Endothelial cell of umbilical vein (primary cell): ENCODE results near the gene FILIP1L. TPM values are rescaled to one million over a fixed set of nuclear protein-coding genes. Genes with fewer than 3 reads are reported as not detected.
A peak's percentile ranks its signal among the peaks of the same experiment; 100 is the strongest.

Source experiments
- BruUV-seq: library from RNA; stranded (reverse); fragments of 400-500 nt; replicated peaks from 2 replicates; lab custom pipeline; 2021; lab: Mats Ljungman, UMichigan
- CTCF ChIA-PET: fragments of 300-600, 350-600 bp; sonication (Branson Sonifier 250); formaldehyde crosslinking; loops from one replicate; lab custom pipeline; 2021; ENCODE audit warnings: antibody characterized with exemption, inconsistent platforms; lab: Charles Lee
- POLR2A ChIA-PET: fragments of 300-600, 350-600 bp; sonication (Branson Sonifier 250); formaldehyde crosslinking; loops from one replicate; lab custom pipeline; 2021; ENCODE audit warnings: antibody characterized with exemption, inconsistent platforms; lab: Charles Lee
- DNase-seq: peaks from one replicate; pipeline ENCODE4 v3.0.0-alpha.2; 2011; ENCODE audit warnings: low read depth, low spot score
- FAIRE-seq: peaks from 2 replicates; lab custom pipeline; 2011; peaks lifted over from hg19 to GRCh38; lab: Jason Lieb, UNC
- H2AFZ ChIP-seq: 2 replicates; pipeline ENCODE4 v1.6.0; 2012; ENCODE audit warnings: low read depth, low read length, control low read depth, inconsistent platforms
- H3K27ac ChIP-seq: 2 replicates; pipeline ENCODE4 v1.5.1; 2011; ENCODE audit warnings: low read depth, mild to moderate bottlenecking, control low read depth, low read length, moderate library complexity; ENCODE audit not compliant: insufficient read depth
- H3K27me3 ChIP-seq, 2 experiments: 2 replicates each; pipeline versions ENCODE4 v1.6.0 to v1.6.1; 2011; ENCODE audit warnings: low read length in 2 of 2, mixed read lengths in 1 of 2; ENCODE audit not compliant: control insufficient read depth in 2 of 2, insufficient read depth in 2 of 2
- H3K36me3 ChIP-seq, 2 experiments: 2 replicates in 1 of 2; 3 replicates in 1 of 2; pipeline ENCODE4 v1.5.1; 2011; ENCODE audit warnings: low read length in 2 of 2, mild to moderate bottlenecking in 1 of 2, moderate library complexity in 1 of 2; ENCODE audit not compliant: control insufficient read depth in 2 of 2, insufficient read depth in 2 of 2; ENCODE audit errors: extremely low read depth in 1 of 2
- H3K4me1 ChIP-seq: 3 replicates; pipeline ENCODE4 v1.5.1; 2011; ENCODE audit warnings: mild to moderate bottlenecking, low read length; ENCODE audit not compliant: control insufficient read depth, insufficient read depth; ENCODE audit errors: extremely low read depth
- H3K4me2 ChIP-seq: 2 replicates; pipeline ENCODE4 v1.6.1; 2011; ENCODE audit warnings: low read length, control low read depth, mixed read lengths; ENCODE audit not compliant: insufficient read depth
- H3K4me3 ChIP-seq, 3 experiments: fragments of 200-600 bp in 1 of 3; sonication (generic), shearing (Covaris generic) in 1 of 3; replicated peaks in 1 of 3; 2 replicates each; pipeline ENCODE4 v1.5.1; 2011 to 2016; ENCODE audit warnings: control low read depth in 3 of 3, low read length in 3 of 3, mild to moderate bottlenecking in 2 of 3, inconsistent platforms in 1 of 3, low read depth in 1 of 3, moderate library complexity in 1 of 3; ENCODE audit not compliant: insufficient read depth in 1 of 3
- H3K79me2 ChIP-seq: 2 replicates; pipeline ENCODE4 v1.6.0; 2012; ENCODE audit warnings: low read length, inconsistent platforms; ENCODE audit not compliant: control insufficient read depth, insufficient read depth
- H3K9ac ChIP-seq: replicated peaks from 2 replicates; pipeline ENCODE3; 2011; ENCODE audit warnings: low read length, control low read depth; ENCODE audit not compliant: insufficient read depth; ENCODE audit errors: extremely low read depth
- H3K9me1 ChIP-seq: replicated peaks from 3 replicates; pipeline ENCODE4 v1.6.0; 2011; ENCODE audit warnings: mild to moderate bottlenecking, low read length; ENCODE audit not compliant: control insufficient read depth, insufficient read depth; ENCODE audit errors: extremely low read depth
- H3K9me3 ChIP-seq: replicated peaks from 2 replicates; pipeline ENCODE4 v1.5.1; 2012; ENCODE audit warnings: low read length, inconsistent platforms; ENCODE audit not compliant: control insufficient read depth, insufficient read depth
- H4K20me1 ChIP-seq: replicated peaks from 2 replicates; pipeline ENCODE3; 2011; ENCODE audit warnings: mild to moderate bottlenecking, low read length; ENCODE audit not compliant: control insufficient read depth, insufficient read depth; ENCODE audit errors: extremely low read depth
- EZH2 ChIP-seq: IDR thresholded peaks from 2 replicates; pipeline ENCODE4 v1.6.1; 2012; ENCODE audit warnings: borderline replicate concordance, low read depth, mild to moderate bottlenecking, moderate library complexity, low read length, inconsistent platforms; ENCODE audit not compliant: severe bottlenecking
- FOS ChIP-seq: IDR thresholded peaks from 2 replicates; pipeline ENCODE4 v1.6.1; 2011; ENCODE audit warnings: mild to moderate bottlenecking, low read length, moderate library complexity, borderline replicate concordance; ENCODE audit not compliant: insufficient read depth
- GATA2 ChIP-seq: IDR thresholded peaks from 2 replicates; pipeline ENCODE4 v1.7.0; 2011; ENCODE audit warnings: low read depth, mild to moderate bottlenecking, moderate library complexity, mixed read lengths, low read length; ENCODE audit not compliant: insufficient read length, insufficient read depth
- JUN ChIP-seq: IDR thresholded peaks from 2 replicates; pipeline ENCODE4 v1.6.1; 2011; ENCODE audit warnings: borderline replicate concordance, low read depth; ENCODE audit not compliant: insufficient read length, insufficient read depth
- MYC ChIP-seq: IDR thresholded peaks from one replicate; pipeline ENCODE4 v1.6.1; 2011; ENCODE audit warnings: mild to moderate bottlenecking, low read depth, low read length
- POLR2A ChIP-seq: IDR thresholded peaks from 2 replicates; pipeline ENCODE4 v1.6.1; 2012; ENCODE audit warnings: low read depth, mild to moderate bottlenecking, control low read depth, low read length
- POLR2AphosphoS5 ChIP-seq: IDR thresholded peaks from 2 replicates; pipeline ENCODE4 v1.6.1; 2012; ENCODE audit warnings: low read depth, mild to moderate bottlenecking, control low read depth, low read length, moderate library complexity; ENCODE audit not compliant: insufficient read depth
- dilution Hi-C: fragments of 300-500 bp; cut with MboI; formaldehyde crosslinking; loops from one replicate; pipeline ENCODE4 v1.15.0; 2019; ENCODE audit warnings: low sequenced_read_pairs; ENCODE audit not compliant: extremely low pct_ligation_motif_present
- intact Hi-C: fragments of 100-400 bp; cut with micrococcal nuclease; formaldehyde crosslinking; loops from one replicate; pipeline ENCODE4 v1.10.0; 2022
- polyA plus RNA-seq, 4 experiments: library from polyadenylated mRNA; depleted of rRNA in 3 of 4; stranded (reverse) in 3 of 4; unstranded in 1 of 4; fragments of >200 nt; gene quantifications; 2 replicates each; pipeline versions ENCODE4 v1.2.1 to v1.2.3, GENCODE V29; 2011 to 2012; ENCODE audit warnings: missing spikeins in 1 of 4
- total RNA-seq: library from RNA; stranded (reverse); gene quantifications from 2 replicates; pipeline ENCODE4 v1.2.3, GENCODE V29; 2021
- TF ChIP-seq, protein P1 (sequence below): IDR thresholded peaks from 2 replicates; pipeline ENCODE4 v1.6.1; 2011; ENCODE audit not compliant: insufficient read depth, insufficient read length

The FILIP1L gene
- total and polyA plus RNA-seq, 2 donors (not counting 3 experiments of a cell fraction or from before 2014, with no cell fraction given) = 26.0 to 29.9 TPM

DNA sequence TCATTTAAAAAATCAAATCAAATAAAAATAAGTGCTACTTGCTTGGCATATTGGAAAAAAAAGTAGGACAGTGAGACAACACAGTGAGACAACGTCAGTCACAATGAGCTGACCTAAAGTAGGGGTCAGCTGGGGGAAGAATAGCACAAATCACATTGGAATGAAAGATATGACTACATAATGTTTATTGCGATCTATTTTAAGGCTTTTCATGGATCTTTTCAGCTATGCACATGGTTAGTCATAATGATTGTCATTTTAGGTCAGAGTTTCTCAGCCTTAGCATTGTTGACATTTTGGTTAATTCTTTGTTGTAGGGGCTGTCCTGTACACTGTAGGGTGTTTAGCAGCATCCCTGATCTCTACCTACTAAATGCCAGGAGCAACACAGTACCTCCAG is 252.1 kb downstream of the FILIP1L start:
- Histone ChIP-seq H3K9me1 (no peaks in the 10 kb centered on the region), H3K4me1 (peaks cover 48% of the 10 kb centered on the region), H3K27me3 (no peaks in the 10 kb centered on the region), H3K36me3 (peaks cover 2 to 3% of the 10 kb centered on the region in 2 experiments), H4K20me1 (no peaks in the 10 kb centered on the region), H3K4me3 (no peak overlapping the region), H3K4me2 (no peak overlapping the region), H2AFZ (no peak overlapping the region), H3K79me2 (peaks cover 42% of the 10 kb centered on the region), H3K9me3 (no peaks in the 10 kb centered on the region), H3K9ac (no peak overlapping the region), H3K27ac (peak overlapping the region; percentile 57)
- BruUV-seq = no TSS peak
- TF ChIP-seq FOS (peak; percentile 29), EZH2 (no peak), MYC (no peak), POLR2A (no peak), JUN (peak; percentile 61), POLR2AphosphoS5 (peak; percentile 42)
- POLR2A ChIA-PET = no interaction called here
- dilution Hi-C loops (no loop called here), intact Hi-C loops (loop anchor here (1.0 kb wide), 1 partner anchor 179 kb away; no protein-coding TSS in a partner anchor)
- FAIRE-seq (no peak), DNase-seq (peak; percentile 51)
- CTCF ChIA-PET = interaction anchor here (0.7 to 5.2 kb wide), 7 partner anchors 13 to 392 kb away, joined by 3 to 38 read pairs (median 4); no protein-coding TSS in a partner anchor

DNA sequence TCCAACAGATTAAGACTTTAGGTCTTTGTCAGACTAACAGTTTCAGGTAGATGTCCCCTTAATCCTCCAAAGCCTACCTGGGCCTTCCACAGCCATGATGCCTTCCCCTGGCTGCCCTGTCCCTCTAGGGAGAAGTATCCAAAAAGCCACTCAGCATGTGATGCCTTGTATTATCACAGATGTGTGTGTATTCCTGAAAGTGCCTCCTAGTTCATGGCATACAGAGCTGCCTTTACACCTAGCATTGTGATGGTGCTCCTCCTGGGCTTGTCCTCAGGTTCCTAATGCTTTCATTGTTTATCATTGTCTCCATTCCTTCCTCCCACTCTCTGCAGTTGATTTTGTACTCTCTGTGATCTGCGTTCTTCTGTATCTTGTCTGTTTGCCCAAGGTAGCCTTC is 253.1 kb downstream of the FILIP1L start:
- no peaks in the 10 kb centered on the region for H3K9me1 ChIP-seq
- H2AFZ ChIP-seq = no peak overlapping the region
- no peak for FAIRE-seq
- ChIA-PET CTCF (interaction anchor here (1.7 to 5.2 kb wide), 4 partner anchors 10 to 393 kb away, joined by 4 to 38 read pairs (median 18); no protein-coding TSS in a partner anchor), POLR2A (no interaction called here)
- H3K79me2 ChIP-seq = peaks cover 42% of the 10 kb centered on the region
- TF ChIP-seq GATA2 (no peak), POLR2AphosphoS5 (no peak), MYC (no peak)
- TF ChIP-seq, protein P1, sequence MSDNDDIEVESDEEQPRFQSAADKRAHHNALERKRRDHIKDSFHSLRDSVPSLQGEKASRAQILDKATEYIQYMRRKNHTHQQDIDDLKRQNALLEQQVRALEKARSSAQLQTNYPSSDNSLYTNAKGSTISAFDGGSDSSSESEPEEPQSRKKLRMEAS = no peak
- no peak for DNase-seq
- no peak overlapping the region for H3K4me3 ChIP-seq
- no peak overlapping the region for H3K4me2 ChIP-seq
- intact Hi-C loops (no loop called here), dilution Hi-C loops (no loop called here)
- peaks cover 38% of the 10 kb centered on the region for H3K4me1 ChIP-seq
- H3K36me3 ChIP-seq = peaks cover 3% of the 10 kb centered on the region in 2 experiments
- no peak overlapping the region for H3K27ac ChIP-seq
- no TSS peak for BruUV-seq
- H3K9me3 ChIP-seq = no peaks in the 10 kb centered on the region
- no peaks in the 10 kb centered on the region for H3K27me3 ChIP-seq
- H3K9ac ChIP-seq = no peak overlapping the region
- H4K20me1 ChIP-seq = no peaks in the 10 kb centered on the region
